HG03558 (cell line): ENCODE data around the gene ZBTB46.

Source experiments
- ATAC-seq: cut with Tn5 transposase; IDR thresholded peaks from one replicate; pipeline ENCODE4 v1.9.1; 2021; ENCODE audit warnings: moderate number of reproducible peaks; ENCODE audit not compliant: unreplicated experiment; ENCODE audit errors: extremely low read depth

The ZBTB46 gene

DNA sequence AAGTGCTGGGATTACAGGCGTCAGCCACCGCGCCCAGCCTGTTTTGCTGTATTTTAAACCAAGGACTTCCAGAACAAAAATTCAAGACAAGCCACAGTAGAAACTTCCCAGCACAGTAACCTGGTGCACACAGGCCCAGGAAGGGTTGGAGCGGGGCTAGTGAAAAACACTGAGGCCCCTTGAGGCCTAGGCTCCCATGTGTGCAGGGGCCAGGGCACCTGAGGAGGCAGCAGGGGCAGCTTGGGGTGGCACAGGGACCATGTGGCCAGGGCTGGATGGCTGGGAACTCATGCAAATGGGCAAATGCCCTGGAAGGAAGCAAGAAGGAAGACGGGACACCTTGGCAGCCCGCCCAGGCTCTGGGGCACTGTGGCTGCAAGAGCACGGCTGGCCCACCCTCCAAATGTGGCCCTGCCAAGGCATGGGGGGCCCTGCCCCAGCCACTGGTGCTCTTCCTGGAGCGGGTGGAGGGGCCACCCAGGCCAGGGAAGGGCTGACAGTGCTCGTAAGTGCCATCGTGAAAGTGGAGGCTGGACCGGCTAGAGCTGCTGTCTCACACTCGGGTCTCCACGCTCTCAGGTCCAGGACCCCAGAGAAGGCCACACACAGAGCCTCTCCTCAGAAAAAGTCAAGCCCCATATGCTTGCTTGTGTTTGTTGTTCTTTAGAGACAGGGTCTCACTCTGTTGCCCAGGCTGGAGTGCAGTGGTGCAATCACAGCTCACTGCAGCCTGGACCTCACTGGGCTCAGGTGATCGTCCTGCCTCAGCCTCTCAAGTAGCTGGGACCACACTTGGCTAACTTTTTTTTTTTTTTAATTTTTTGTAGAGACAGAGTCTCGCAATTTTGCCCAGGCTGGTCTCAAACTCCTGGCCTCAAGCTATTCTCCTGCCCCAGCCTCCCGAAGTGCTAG lies 81.2 kb downstream of the ZBTB46 start:
- no peak for ATAC-seq

DNA sequence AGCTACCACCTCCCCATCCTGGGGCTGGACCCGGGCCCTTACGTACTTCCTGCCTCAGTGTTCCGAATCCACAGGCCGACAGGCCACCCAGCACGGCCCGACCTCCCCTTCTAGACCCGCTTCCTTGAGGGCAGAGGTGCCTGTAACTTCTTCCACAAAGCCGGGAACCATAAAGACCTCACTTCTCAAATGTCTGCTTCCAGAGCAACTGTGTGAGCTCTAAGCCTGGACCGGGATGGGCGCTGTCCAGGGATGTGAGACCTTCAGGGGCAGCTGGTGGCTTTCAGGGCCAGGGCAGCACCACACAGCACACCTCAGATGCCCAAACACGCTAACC lies 82.2 kb downstream of the ZBTB46 start:
- no peak for ATAC-seq

DNA sequence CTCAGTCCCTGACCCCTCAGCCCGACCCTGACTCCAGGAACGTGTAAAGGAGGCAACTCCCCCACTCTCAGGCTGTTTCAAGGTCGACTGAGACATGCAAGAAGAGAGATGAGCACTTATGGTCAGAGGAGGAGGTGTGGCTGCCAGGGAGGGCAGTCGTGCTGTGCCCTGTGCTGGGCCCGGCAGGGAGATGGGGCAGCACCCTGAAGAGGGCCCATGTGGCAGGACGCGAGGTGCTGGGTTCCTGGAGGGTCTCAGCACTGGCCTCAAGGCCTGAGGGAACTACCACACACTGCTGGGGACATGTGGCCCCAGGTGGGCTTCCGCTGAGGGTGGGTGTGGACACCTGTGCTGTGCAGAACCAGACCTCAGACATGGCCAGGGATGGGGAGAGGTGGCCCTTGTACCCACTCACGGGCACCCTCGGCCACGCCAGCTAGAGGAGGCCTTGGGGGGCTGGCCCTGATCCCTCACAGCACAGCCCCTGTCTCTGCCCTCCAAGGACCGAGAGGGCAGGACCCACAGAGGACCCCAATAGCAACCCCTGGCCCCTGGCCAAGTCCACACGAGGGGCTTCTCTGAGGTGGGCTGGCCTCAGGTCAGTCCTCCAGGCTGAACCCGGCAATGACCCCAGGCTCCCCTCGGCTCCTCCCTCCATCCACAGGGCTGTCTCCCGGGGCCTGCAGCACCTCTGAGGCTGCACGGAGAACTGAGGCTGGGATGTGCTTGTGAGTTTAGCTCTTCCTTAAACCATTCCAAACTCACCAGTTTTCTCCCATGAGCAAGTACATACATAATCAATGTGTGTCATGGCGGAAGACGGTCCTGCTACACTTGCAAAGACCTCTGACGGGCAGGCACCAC lies 82.8 kb downstream of the ZBTB46 start:
- ATAC-seq = no peak

DNA sequence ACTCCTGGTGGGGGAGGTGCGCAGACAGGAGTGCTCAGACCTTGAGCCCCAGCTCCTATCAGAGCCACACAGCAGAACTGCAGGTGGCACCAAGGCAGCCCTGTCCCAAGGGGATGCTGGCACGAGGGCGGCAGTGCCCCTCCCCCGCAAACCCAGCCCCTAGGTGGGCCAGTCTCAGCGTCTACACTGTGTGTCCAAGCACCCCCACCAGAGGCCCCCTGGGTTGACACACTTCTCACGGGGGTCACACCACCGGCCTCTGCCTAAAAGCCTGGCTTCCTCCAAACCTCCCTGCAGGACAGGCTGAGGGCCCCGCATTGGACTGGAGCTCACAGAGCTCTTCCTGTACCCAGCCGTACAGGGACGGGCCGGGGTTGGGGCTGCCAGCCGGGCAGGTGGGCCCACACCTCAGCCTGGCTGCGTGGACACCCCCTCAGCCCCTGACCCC lies 83.4 kb downstream of the ZBTB46 start:
- ATAC-seq = no peak

DNA sequence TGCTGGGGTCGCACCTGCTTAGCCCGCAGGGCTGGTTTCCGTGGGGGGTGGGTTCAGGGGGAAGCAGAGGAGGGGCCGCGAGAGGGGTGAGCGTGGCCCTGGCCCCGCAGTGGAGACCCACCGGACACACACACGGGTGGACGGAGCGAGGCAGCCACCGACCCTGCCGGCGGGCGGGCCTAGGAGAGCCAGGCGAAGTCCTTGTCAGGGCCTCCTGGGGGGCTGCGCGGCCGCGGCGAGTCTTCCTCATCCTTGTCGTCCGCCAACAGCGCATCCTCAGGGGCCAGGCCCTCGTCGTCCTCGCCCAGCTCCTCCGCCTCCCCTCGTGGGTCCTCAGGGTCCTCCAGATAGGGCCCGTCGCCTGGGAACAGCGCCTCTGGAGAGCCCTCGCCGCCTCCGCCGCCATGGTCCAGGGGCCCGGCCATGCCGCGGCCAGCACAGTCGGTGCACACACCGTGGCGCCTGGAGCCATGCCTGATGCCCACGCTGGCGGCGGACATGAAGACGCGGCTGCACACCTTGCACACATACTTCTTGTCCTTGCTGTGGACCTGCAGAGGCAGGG lies 84.2 kb downstream of the ZBTB46 start:
- ATAC-seq = no peak

DNA sequence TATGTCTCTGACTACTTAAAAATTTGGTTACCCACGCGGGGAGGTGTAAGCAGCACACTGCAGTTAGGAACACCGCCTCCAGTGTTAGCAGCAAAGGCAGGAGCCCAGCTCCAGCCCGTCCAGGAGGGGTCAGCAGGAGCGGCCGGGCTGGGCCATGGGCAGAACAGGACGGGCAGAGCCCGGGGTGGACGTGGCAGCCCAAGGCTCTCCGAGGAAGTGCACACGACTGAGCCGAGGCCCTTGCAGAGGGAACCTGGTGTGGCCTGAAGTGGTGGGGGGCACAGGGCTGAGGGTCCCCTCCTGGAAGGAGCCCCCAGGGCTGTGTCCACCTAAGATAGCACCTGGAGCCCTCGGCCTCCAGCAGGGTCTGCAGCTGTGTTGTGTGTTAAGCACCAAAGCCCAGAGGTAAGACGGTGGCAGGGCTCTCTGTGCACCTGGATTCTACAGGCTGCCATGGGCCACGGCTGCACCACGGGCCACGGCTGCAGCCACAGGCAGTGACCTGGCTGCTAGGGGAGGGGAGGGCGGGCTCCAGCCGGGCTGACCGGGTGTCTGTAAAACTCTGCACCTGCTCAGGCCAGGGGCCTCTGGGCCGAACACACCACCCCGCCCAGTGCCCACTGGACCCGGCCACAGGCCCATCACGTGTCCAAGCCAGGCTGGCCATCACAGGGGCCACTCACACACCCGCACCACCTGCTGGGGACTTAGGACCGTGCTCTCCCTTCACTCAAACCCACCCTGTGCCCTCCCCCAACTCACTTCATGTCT lies 84.9 kb downstream of the ZBTB46 start:
- ATAC-seq = no peak

DNA sequence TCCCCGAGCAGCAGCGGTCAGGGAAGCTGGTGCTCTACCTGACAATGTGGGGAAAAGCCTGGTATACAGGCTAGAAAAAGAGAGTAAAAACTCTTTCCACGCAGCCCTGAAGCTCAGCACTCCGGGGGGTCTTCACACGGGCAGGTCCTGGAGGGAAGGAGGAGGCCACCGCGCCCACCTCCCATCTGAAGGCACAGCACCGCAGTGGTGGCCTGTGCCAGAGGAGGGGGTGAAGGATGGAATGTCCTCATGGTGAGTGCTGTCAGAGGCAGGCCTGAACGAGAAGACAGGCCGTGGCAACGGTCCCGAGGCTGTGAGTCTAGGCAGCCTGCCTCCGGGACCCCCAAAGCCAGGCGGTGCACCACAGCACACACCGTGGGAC lies 85.6 kb downstream of the ZBTB46 start:
- ATAC-seq = no peak

DNA sequence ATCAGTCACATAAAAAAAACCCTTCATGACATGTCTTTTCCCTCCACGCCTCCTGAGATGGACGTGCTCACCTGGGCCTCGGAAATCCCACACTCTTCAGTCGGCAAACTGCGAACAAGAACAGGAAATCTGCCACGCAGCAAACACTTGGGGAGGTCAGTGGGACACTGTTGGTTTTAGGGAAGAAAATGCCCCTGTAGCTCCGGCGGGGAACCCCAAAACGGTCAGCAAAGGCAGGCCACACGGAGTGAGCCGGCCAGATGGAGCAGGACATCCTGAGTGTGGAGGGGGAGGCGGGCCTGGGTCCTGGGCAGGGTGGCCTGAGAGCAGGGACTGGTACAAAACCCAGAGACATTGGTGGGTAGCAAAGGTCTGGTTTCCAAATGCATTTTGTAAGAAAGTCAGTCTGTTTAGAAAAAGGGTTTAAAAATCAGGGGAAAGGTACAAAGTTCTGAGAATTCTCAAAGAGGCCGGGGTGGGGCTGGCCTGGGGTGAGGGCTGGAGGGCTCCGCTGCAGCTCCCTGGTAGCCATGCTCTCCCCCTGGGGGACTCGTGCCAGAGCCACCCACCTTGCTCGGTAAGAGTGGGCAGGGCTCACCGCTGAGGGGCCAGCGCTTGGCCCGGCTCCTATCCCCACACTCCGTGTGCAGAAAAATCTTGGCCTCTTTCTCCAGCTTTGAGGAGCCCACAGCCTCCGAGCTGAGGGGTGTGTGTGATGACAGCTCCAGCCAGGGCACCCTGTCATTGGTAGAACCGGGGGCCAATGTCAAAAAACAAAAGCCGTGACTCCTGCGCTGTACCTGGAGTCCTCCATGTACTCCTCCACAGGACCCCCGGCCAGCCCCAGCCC lies 86.3 kb downstream of the ZBTB46 start:
- ATAC-seq = no peak

DNA sequence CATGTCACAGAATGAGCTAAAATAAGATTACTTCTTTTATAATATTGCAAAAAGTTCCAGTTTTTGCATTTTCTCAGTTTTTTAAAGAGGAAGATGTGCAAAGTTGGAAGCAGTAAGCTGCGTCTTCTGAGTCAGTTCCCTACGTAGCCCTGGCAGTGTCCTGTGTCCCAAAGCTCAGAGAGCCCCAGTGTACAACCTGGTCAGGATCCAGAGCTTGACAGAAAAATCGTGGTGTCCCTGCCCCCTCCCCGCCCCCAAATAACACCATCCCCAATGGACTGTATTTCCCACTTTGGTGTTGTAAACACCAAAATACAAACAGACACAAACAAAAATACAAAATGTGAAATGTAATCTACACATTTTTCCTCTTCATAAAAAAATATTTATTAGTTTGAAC lies 86.9 kb downstream of the ZBTB46 start:
- no peak for ATAC-seq

DNA sequence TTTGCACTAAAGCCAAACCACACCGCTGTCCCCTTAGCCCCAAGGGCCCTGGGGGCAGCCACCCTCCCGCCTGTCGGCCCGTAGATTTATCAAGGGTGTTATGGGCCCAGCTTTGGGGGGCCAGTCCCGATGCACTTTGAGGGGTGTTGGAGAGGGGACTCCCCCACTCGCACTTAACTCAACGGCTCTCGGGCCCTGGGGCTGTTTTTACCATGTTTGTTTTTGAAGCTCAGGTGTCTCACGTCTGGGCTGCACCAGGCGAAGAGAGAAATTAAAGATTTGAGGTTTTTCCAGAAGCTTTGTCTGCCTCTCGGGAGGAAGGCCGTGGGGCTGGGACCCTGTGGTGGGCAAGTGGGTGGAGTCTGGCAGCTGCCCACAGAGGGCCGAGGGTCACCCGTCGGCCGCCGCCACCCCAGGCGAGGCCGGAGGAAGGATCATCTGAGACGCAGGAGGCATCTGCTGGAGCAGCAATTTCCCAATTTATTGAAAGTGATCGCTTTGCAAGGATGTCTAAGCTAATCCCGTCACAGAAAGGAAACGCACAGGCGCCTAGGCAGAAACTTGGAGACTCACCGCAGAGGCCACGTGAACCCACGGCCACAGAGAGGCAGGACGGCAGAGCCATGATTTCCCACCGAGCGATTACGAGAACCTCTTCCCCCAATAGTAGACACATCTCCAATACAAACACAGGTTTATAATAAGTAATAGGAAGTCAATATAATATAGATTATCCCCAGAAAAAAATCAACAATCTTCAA lies 87.7 kb downstream of the ZBTB46 start:
- ATAC-seq = no peak

DNA sequence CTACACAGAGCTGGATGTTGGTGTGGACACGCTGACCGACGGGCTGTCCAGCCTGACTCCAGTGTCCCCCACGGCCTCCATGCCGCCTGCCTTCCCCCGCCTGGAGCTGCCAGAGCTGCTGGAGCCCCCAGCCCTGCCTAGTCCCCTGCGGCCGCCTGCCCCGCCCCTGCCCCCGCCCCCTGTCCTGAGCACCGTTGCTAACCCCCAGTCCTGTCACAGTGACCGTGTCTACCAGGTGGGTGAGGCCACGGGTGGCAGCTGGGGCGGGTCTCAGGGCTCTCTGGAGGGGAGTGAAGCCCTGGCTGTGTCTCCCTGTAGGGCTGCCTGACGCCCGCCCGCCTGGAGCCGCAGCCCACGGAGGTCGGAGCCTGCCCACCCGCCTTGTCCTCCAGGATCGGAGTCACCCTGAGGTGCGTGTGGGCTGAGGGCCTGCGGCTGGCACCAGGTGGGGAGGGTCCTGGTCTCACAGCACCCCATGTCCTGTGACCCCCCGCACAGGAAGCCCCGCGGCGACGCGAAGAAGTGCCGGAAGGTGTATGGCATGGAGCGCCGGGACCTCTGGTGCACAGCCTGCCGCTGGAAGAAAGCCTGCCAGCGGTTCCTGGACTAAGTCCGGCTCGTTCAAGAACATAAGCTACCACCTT lies 88.6 kb downstream of the ZBTB46 start:
- no peak for ATAC-seq

DNA sequence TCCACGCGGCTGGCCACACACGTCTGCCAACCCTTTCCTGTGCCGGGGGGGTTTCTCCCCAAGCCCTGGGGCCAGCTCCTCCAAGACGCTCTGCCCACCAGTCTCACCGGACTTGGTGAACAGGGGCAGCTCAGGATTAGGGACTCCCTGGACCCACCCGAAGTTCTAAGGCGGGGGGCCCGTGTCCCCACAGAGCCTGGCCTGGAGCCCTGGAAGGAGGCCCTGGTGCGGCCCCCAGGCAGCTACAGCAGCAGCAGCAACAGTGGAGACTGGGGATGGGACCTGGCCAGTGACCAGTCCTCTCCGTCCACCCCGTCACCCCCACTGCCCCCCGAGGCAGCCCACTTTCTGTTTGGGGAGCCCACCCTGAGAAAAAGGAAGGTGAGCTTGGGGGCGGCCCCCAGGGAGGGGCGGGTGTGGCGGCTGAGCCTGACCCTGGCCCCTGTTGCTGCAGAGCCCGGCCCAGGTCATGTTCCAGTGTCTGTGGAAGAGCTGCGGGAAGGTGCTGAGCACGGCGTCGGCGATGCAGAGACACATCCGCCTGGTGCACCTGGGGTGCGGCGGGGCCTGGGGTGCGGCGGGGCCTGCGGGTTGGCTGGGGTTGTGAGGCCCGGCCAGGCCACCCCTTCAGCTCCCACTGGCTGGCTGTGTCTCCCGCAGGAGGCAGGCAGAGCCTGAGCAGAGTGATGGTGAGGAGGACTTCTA lies 89.2 kb downstream of the ZBTB46 start:
- ATAC-seq = no peak

DNA sequence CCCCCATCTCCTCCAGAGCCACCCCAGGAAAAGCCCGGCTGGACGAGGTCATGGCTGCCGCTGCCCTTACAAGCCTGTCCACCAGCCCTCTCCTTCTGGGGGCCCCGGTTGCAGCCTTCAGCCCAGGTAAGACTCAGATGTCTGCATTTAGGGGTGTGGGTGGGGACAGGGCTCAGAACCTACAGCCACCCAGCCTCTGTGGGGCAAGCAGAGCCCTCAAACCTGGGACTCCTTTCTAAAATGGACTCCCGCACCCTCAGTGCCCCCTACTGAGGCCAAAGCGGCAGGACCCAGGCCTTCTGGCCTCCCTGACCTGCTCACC lies 89.7 kb downstream of the ZBTB46 start:
- no peak for ATAC-seq

DNA sequence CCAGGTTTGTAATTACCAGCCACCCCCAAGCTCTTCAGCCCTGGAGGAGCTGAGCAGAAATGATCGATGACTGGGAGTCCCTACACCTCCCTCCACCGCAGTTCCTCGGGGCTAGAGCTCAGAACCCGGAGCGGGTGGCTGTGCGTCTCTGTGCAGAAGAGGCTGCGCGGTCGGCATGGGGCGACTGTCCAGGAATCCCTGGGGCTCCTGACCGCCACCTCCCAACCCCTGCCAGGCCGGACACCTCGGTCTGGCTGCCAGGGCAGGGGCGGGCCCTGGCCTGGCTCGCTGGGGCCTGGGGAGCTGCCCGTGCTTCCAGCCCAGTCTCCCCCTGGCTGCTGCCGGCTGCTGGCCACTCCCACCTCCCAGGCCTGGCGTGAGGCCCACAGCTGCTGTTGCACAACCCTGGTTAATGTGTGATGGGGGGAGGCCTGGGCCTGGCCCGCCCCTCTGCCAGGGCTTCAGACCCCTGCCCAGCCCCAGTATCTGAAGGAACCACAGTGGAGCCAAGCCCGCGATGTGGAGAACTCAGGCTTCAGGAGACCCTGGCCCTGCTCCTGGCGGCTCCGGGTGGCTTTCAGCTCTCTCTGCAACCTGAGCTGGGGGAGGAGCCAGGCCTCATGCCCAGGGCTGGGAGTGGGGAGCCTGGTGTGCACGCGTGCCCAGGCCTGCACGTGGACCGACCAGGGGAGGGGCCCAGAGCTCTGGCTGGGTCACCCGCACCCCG lies 90.3 kb downstream of the ZBTB46 start:
- ATAC-seq = no peak

DNA sequence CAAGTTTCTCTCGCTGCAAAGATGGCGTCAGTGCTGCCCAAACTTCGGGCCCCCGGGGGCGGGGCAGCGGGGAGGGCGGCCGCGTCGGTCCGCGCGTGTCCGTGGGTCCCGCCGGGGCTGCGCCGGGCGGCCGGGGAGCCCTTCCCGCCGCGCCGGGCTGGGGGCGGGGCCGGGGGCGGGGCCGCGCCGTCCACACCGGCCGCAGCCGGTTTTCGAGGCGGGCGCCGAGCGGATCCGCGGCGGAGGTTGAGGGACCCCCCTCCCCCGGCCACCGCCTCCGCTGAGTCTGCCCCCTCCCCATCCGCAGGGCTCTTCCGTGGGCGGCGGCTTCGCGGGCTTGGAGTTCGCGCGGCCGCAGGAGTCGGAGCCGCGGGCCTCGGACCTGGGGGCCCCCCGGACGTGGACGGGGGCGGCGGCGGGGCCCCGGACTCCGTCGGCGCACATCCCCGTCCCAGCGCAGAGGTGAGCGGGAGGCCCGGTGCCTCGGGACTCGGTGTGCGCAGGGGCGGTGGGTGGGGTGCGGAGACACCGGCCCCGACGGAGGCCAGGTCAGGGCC lies 90.9 kb downstream of the ZBTB46 start:
- ATAC-seq = no peak

DNA sequence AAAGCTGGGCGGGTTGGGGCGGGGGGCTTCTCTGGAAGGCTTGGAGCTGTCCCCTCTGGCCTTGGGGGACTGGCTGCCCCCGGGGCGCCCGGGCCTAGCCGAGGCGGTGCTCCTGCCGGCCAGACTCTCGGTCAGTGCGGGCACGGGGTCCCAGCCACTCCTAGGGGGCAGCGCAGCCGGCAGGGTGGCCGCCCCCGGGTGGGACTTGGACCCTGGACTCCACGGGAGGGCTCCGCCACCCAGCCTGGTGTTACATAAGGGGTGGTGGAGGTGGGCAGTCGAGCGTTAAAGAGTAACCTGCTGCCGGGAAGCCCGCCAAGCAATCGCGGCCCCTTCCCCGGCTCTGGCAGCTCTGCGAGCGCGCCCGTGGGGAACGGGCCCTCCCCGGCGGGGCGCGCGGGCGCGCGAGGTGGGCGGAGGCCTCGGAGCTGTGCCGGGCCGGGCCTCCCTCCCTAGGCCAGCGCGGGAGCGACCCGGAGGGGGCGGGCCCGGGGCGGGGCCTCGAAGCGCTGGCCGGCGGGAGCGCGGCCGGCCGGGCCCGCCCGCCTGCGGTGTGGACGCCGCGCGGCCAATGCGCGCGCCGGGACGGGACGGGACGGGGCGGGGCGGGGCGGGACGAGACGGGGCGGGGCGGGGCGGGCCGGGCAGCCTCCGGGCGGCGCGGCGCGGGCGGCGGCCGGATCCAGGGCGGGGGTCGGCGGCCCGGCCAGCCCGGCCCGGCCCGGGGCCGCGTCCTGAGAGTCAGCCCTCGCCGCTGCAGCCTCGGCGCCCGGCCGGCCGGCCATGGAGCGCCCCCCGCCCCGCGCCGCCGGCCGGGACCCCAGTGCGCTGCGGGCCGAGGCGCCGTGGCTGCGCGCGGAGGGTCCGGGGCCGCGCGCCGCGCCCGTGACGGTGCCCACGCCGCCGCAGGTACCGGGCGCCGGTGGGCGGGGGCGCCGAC lies 91.7 kb downstream of the ZBTB46 start, which contains the start of gene SLC2A4RG:
Gene SLC2A4RG, plus strand, starts transcription at position 647 of the 940 bp plus-strand sequence. Its CDS starts 137 bp downstream, at position 784.
- no peak for ATAC-seq
